ENCODE measurements around the gene SPATC1L.

Gene SPATC1L

DNA sequence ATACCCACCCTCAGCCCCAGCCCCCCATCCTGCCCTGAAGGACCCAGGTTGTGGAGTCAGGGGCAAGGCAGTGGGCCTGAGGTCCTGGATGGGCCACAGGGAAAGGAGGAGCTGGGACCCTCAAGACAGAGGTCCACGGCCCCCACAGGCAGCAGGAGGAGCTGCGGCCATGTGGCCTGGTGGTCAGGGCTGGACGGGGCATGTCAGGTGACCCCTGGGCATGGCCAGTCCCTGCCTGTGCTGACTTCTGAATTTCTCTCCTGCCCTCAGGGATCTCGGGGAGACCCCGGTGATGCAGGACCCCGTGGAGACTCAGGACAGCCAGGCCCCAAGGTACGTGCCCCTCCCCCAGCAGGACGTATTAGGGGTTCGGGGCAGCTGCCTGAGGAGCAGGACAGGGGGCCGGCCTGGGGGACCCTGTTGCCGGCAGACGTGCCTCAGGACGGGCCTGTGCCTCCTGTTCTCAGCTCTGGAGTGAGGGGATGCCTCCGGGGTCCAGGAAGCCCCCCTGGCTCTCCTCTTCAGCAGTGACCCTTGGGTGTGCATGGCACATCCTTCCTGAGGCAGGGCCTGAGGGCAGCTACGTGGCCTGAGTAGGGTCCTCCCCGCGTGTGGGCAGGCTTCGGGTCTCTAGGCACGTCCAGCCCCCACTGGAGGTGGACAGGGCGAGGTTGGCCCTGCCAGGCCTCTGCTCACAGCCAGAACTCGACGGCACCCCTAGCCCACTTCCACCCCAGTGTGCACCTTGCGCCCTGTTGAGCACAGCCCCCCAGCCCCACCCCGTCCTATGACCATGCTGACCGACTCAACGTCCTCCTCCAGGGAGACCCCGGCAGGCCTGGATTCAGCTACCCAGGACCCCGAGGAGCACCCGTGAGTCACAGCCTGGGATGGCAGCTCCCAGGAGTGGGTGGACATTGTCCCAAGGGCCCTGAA is 62.7 kb downstream of the SPATC1L start (continued):
- TF ChIP-seq, protein P1, sequence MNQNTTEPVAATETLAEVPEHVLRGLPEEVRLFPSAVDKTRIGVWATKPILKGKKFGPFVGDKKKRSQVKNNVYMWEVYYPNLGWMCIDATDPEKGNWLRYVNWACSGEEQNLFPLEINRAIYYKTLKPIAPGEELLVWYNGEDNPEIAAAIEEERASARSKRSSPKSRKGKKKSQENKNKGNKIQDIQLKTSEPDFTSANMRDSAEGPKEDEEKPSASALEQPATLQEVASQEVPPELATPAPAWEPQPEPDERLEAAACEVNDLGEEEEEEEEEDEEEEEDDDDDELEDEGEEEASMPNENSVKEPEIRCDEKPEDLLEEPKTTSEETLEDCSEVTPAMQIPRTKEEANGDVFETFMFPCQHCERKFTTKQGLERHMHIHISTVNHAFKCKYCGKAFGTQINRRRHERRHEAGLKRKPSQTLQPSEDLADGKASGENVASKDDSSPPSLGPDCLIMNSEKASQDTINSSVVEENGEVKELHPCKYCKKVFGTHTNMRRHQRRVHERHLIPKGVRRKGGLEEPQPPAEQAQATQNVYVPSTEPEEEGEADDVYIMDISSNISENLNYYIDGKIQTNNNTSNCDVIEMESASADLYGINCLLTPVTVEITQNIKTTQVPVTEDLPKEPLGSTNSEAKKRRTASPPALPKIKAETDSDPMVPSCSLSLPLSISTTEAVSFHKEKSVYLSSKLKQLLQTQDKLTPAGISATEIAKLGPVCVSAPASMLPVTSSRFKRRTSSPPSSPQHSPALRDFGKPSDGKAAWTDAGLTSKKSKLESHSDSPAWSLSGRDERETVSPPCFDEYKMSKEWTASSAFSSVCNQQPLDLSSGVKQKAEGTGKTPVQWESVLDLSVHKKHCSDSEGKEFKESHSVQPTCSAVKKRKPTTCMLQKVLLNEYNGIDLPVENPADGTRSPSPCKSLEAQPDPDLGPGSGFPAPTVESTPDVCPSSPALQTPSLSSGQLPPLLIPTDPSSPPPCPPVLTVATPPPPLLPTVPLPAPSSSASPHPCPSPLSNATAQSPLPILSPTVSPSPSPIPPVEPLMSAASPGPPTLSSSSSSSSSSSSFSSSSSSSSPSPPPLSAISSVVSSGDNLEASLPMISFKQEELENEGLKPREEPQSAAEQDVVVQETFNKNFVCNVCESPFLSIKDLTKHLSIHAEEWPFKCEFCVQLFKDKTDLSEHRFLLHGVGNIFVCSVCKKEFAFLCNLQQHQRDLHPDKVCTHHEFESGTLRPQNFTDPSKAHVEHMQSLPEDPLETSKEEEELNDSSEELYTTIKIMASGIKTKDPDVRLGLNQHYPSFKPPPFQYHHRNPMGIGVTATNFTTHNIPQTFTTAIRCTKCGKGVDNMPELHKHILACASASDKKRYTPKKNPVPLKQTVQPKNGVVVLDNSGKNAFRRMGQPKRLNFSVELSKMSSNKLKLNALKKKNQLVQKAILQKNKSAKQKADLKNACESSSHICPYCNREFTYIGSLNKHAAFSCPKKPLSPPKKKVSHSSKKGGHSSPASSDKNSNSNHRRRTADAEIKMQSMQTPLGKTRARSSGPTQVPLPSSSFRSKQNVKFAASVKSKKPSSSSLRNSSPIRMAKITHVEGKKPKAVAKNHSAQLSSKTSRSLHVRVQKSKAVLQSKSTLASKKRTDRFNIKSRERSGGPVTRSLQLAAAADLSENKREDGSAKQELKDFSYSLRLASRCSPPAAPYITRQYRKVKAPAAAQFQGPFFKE (tag by site-specific recombination; IDR thresholded peaks at IDR 0.05; ENCODE audit: borderline replicate concordance): no peak
- TF ChIP-seq, protein P2, sequence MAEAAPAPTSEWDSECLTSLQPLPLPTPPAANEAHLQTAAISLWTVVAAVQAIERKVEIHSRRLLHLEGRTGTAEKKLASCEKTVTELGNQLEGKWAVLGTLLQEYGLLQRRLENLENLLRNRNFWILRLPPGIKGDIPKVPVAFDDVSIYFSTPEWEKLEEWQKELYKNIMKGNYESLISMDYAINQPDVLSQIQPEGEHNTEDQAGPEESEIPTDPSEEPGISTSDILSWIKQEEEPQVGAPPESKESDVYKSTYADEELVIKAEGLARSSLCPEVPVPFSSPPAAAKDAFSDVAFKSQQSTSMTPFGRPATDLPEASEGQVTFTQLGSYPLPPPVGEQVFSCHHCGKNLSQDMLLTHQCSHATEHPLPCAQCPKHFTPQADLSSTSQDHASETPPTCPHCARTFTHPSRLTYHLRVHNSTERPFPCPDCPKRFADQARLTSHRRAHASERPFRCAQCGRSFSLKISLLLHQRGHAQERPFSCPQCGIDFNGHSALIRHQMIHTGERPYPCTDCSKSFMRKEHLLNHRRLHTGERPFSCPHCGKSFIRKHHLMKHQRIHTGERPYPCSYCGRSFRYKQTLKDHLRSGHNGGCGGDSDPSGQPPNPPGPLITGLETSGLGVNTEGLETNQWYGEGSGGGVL (tag by site-specific recombination; IDR thresholded peaks at IDR 0.05): no peak
- no peak for TF ChIP-seq MEIS1 (CRISPR knock-in tag; IDR thresholded peaks at IDR 0.05; ENCODE audit: borderline replicate concordance)

DNA sequence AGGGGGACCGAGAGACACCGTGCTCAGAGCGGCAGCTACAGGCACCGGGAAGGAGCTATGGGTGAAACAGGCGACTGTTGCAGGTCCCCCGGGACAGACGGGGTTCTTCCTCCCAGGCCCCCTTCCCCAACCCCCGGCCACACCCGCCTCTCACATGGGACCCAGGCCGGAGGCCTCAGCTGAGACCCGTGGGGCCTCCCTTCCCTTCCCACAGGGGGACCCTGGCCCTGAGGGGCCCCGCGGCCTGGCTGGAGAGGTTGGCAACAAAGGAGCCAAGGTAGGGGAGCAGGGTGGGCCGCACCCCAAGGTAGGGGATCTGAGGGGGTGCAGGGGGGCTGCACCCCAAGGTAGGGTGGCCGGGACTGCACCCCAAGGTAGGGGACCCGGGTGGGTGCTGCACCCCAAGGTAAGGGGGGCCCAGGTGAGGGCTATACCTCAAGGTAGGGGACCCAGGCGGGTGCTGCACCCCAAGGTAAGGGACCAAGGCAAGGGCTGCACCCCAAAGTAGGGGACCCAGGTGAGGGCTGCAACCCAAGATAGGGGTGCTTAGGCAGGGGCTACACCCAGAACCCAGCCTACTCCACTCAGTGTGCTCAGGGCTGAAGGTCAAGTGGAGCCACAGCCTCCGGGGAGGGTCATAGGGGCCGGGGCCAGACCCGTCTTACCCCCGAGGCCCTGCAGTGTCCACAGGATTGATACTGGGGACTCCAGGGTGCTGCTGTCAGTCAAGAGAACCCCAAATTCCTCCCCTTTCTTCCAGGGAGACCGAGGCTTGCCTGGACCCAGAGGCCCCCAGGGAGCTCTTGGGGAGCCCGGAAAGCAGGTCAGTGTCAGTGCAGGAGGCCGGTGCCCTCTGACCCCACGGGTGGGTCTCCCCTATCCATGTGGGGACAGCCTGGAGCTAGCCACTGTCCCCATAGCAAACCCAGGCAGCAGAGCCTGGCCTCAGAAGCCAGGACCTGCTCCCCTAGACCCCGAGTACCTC is 63.7 kb downstream of the SPATC1L start:
- Histone ChIP-seq H3K4me3 (ENCODE audit: low read depth, low read length) (no peak overlapping the region), H3K4me1 (ENCODE audit: control insufficient read depth, insufficient read depth, low read length) (no peaks in the 10 kb centered on the region), H3K27ac (ENCODE audit: extremely low read depth, low read depth, low read length) (no peak overlapping the region), H3K9me3 (ENCODE audit: control insufficient read depth, insufficient read depth, low read depth, low read length) (no peaks in the 10 kb centered on the region), H3K36me3 (ENCODE audit: control insufficient read depth in 2 of 2, insufficient read depth in 1 of 2, low read length in 2 of 2) (peaks cover 0 to 80% of the 10 kb centered on the region in 2 experiments; a peak in 1 of 3 replicates)
- ChIA-PET POLR2A (no interaction called here), CTCF (interaction anchor here (0.7 kb wide), 1 partner anchor 142 kb away, joined by 7 read pairs; no protein-coding TSS in a partner anchor)
- TF ChIP-seq, protein P3, sequence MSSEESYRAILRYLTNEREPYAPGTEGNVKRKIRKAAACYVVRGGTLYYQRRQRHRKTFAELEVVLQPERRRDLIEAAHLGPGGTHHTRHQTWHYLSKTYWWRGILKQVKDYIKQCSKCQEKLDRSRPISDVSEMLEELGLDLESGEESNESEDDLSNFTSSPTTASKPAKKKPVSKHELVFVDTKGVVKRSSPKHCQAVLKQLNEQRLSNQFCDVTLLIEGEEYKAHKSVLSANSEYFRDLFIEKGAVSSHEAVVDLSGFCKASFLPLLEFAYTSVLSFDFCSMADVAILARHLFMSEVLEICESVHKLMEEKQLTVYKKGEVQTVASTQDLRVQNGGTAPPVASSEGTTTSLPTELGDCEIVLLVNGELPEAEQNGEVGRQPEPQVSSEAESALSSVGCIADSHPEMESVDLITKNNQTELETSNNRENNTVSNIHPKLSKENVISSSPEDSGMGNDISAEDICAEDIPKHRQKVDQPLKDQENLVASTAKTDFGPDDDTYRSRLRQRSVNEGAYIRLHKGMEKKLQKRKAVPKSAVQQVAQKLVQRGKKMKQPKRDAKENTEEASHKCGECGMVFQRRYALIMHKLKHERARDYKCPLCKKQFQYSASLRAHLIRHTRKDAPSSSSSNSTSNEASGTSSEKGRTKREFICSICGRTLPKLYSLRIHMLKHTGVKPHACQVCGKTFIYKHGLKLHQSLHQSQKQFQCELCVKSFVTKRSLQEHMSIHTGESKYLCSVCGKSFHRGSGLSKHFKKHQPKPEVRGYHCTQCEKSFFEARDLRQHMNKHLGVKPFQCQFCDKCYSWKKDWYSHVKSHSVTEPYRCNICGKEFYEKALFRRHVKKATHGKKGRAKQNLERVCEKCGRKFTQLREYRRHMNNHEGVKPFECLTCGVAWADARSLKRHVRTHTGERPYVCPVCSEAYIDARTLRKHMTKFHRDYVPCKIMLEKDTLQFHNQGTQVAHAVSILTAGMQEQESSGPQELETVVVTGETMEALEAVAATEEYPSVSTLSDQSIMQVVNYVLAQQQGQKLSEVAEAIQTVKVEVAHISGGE (tag by site-specific recombination; conservative IDR thresholded peaks at IDR 0.05; ENCODE audit: low read depth): no peak
- TF ChIP-seq, protein P4, sequence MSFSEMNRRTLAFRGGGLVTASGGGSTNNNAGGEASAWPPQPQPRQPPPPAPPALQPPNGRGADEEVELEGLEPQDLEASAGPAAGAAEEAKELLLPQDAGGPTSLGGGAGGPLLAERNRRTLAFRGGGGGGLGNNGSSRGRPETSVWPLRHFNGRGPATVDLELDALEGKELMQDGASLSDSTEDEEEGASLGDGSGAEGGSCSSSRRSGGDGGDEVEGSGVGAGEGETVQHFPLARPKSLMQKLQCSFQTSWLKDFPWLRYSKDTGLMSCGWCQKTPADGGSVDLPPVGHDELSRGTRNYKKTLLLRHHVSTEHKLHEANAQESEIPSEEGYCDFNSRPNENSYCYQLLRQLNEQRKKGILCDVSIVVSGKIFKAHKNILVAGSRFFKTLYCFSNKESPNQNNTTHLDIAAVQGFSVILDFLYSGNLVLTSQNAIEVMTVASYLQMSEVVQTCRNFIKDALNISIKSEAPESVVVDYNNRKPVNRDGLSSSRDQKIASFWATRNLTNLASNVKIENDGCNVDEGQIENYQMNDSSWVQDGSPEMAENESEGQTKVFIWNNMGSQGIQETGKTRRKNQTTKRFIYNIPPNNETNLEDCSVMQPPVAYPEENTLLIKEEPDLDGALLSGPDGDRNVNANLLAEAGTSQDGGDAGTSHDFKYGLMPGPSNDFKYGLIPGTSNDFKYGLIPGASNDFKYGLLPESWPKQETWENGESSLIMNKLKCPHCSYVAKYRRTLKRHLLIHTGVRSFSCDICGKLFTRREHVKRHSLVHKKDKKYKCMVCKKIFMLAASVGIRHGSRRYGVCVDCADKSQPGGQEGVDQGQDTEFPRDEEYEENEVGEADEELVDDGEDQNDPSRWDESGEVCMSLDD (tag by site-specific recombination; IDR thresholded peaks at IDR 0.05): peak; percentile 96
- peak; percentile 56; the same call in 1 of the 2 replicates for TF ChIP-seq BCL11B (tag by site-specific recombination; IDR thresholded peaks at IDR 0.05; ENCODE audit: low read depth)
- TF ChIP-seq, protein P5, sequence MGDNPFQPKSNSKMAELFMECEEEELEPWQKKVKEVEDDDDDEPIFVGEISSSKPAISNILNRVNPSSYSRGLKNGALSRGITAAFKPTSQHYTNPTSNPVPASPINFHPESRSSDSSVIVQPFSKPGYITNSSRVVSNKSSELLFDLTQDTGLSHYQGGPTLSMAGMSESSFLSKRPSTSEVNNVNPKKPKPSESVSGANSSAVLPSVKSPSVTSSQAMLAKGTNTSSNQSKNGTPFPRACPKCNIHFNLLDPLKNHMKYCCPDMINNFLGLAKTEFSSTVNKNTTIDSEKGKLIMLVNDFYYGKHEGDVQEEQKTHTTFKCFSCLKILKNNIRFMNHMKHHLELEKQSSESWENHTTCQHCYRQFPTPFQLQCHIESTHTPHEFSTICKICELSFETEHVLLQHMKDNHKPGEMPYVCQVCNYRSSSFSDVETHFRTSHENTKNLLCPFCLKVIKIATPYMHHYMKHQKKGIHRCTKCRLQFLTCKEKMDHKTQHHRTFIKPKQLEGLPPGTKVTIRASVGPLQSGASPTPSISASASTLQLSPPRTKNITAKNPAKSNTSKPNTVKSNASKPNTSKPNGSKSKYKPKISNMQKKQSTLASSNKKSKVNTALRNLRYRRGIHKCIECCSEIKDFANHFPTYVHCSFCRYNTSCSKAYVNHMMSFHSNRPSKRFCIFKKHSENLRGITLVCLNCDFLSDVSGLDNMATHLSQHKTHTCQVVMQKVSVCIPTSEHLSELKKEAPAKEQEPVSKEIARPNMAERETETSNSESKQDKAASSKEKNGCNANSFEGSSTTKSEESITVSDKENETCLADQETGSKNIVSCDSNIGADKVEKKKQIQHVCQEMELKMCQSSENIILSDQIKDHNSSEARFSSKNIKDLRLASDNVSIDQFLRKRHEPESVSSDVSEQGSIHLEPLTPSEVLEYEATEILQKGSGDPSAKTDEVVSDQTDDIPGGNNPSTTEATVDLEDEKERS (tag by site-specific recombination; IDR thresholded peaks at IDR 0.05): no peak
- TF ChIP-seq ZNF335 (tag by site-specific recombination; conservative IDR thresholded peaks at IDR 0.05): no peak

Measured in HEK293 (cell line).